CD14-positive monocyte (primary cell): ENCODE data around the gene PODN. TPM values are rescaled to one million over a fixed set of nuclear protein-coding genes. Genes with fewer than 3 reads are reported as not detected.

Experiments used
- DNase-seq, 3 donors: peaks; one replicate each; pipeline ENCODE4 v3.0.0-alpha.2; 2011 to 2022
- H2AFZ ChIP-seq: 2 replicates; pipeline ENCODE4 v1.6.0; 2012; ENCODE audit warnings: mild to moderate bottlenecking, low read depth, low read length, inconsistent platforms; ENCODE audit not compliant: insufficient read depth, poor library complexity, severe bottlenecking
- H3K27ac ChIP-seq, 2 donors: 1 replicate in 1 of 2; 2 replicates in 1 of 2; pipeline ENCODE4 v1.5.1; 2012 to 2013; ENCODE audit warnings: low read length in 2 of 2, control low read depth in 1 of 2, inconsistent platforms in 1 of 2, low read depth in 1 of 2, mild to moderate bottlenecking in 1 of 2
- H3K27me3 ChIP-seq, 2 donors: one replicate each; pipeline versions ENCODE4 v1.6.0 to v1.6.1; 2011 to 2013; ENCODE audit warnings: low read length in 2 of 2; ENCODE audit not compliant: control insufficient read depth in 2 of 2, insufficient read depth in 2 of 2
- H3K36me3 ChIP-seq, 2 donors: replicated peaks in 1 of 2; 1 replicate in 1 of 2; 2 replicates in 1 of 2; pipeline versions ENCODE4 v1.5.1 to v1.6.1; 2012 to 2013; ENCODE audit warnings: low read length in 2 of 2, control low read depth in 1 of 2, inconsistent platforms in 1 of 2, mild to moderate bottlenecking in 1 of 2; ENCODE audit not compliant: insufficient read depth in 2 of 2, control insufficient read depth in 1 of 2
- H3K4me1 ChIP-seq, 2 donors: 1 replicate in 1 of 2; 2 replicates in 1 of 2; pipeline versions ENCODE4 v1.5.1 to v1.6.1; 2012 to 2013; ENCODE audit warnings: low read length in 2 of 2, control low read depth in 1 of 2, inconsistent platforms in 1 of 2, mild to moderate bottlenecking in 1 of 2, moderate library complexity in 1 of 2; ENCODE audit not compliant: insufficient read depth in 2 of 2, control insufficient read depth in 1 of 2
- H3K4me2 ChIP-seq: replicated peaks from 2 replicates; pipeline ENCODE3; 2012; ENCODE audit warnings: low read length, moderate library complexity, mild to moderate bottlenecking; ENCODE audit not compliant: poor library complexity, severe bottlenecking; ENCODE audit errors: extremely low read depth
- H3K4me3 ChIP-seq, 3 experiments: fragments of 200-600 bp in 1 of 3; sonication (generic) in 1 of 3; replicated peaks in 1 of 3; 1 replicate in 2 of 3; 2 replicates in 1 of 3; pipeline ENCODE4 v1.5.1; 2011 to 2013; ENCODE audit warnings: low read length in 3 of 3, mild to moderate bottlenecking in 3 of 3, control low read depth in 2 of 3, low read depth in 2 of 3, inconsistent platforms in 1 of 3, moderate library complexity in 1 of 3
- H3K79me2 ChIP-seq: 2 replicates; pipeline ENCODE4 v1.6.0; 2012; ENCODE audit warnings: mild to moderate bottlenecking, control low read depth, inconsistent platforms, low read length, moderate library complexity; ENCODE audit not compliant: insufficient read depth
- H3K9ac ChIP-seq: 2 replicates; pipeline ENCODE4 v1.6.0; 2017; ENCODE audit warnings: low read length, mild to moderate bottlenecking; ENCODE audit not compliant: insufficient read depth, poor library complexity, severe bottlenecking
- H3K9me3 ChIP-seq, 2 donors: replicated peaks in 1 of 2; 1 replicate in 1 of 2; 2 replicates in 1 of 2; pipeline versions ENCODE4 v1.5.1 to v1.6.1; 2012 to 2013; ENCODE audit warnings: low read length in 2 of 2, control low read depth in 1 of 2; ENCODE audit not compliant: control insufficient read depth in 1 of 2, insufficient read depth in 1 of 2
- H4K20me1 ChIP-seq: 2 replicates; pipeline ENCODE4 v1.6.0; 2012; ENCODE audit warnings: mild to moderate bottlenecking, low read length, control low read depth, moderate library complexity; ENCODE audit not compliant: insufficient read depth
- H3K27ac Mint-ChIP-seq, 7 donors: one replicate each; pipeline ENCODE4 v1.8.0; 2020; ENCODE audit warnings: mild to moderate bottlenecking in 7 of 7, mixed read lengths in 7 of 7, moderate library complexity in 6 of 7, inconsistent platforms in 2 of 7
- H3K27me3 Mint-ChIP-seq, 3 donors: one replicate each; pipeline ENCODE4 v1.8.0; 2021 to 2022; ENCODE audit warnings: low read depth in 3 of 3, mild to moderate bottlenecking in 3 of 3, mixed read lengths in 3 of 3, moderate library complexity in 3 of 3, inconsistent platforms in 1 of 3
- H3K36me3 Mint-ChIP-seq, 2 donors: one replicate each; pipeline ENCODE4 v1.8.0; 2020; ENCODE audit warnings: mixed read lengths in 2 of 2, inconsistent platforms in 1 of 2, mild to moderate bottlenecking in 1 of 2
- H3K4me1 Mint-ChIP-seq: one replicate; pipeline ENCODE4 v1.8.0; 2020; ENCODE audit warnings: mild to moderate bottlenecking, mixed read lengths
- H3K4me3 Mint-ChIP-seq, 2 donors: one replicate each; pipeline ENCODE4 v1.8.0; 2020; ENCODE audit warnings: mild to moderate bottlenecking in 2 of 2, mixed read lengths in 2 of 2, moderate library complexity in 1 of 2
- H3K9me3 Mint-ChIP-seq, 7 donors: one replicate each; pipeline ENCODE4 v1.8.0; 2020 to 2022; ENCODE audit warnings: mixed read lengths in 7 of 7, mild to moderate bottlenecking in 6 of 7, moderate library complexity in 6 of 7, inconsistent platforms in 2 of 7
- WGBS: methylation state at CpG from one replicate; pipeline ENCODE4 v1.1.5; 2013; ENCODE audit warnings: missing lambda C conversion rate; ENCODE audit not compliant: insufficient coverage; 5-methylcytosine and 5-hydroxymethylcytosine counted together
- intact Hi-C, 2 donors: fragments of 100-400 bp; cut with micrococcal nuclease; formaldehyde crosslinking; loops; one replicate each; pipeline versions ENCODE4 v1.15.0 to v1.15.1; 2023
- polyA plus RNA-seq, 3 donors: library from polyadenylated mRNA; depleted of rRNA in 1 of 3; unstranded in 2 of 3; stranded (reverse) in 1 of 3; fragments of 300-500 nt in 2 of 3; fragments of >200 nt in 1 of 3; fragmentation: Illumina TruSeq in 2 of 3; gene quantifications; 1 replicate in 2 of 3; 2 replicates in 1 of 3; pipeline ENCODE4 v1.2.3, GENCODE V29; 2012 to 2021
- TF ChIP-seq, protein P1 (sequence below): fragments of 200-600 bp; IDR thresholded peaks from one replicate; pipeline ENCODE4 v1.8.0; 2022; ENCODE audit warnings: antibody characterized with exemption, mild to moderate bottlenecking

The PODN gene
- polyA plus RNA-seq, 3 donors = not detected

DNA sequence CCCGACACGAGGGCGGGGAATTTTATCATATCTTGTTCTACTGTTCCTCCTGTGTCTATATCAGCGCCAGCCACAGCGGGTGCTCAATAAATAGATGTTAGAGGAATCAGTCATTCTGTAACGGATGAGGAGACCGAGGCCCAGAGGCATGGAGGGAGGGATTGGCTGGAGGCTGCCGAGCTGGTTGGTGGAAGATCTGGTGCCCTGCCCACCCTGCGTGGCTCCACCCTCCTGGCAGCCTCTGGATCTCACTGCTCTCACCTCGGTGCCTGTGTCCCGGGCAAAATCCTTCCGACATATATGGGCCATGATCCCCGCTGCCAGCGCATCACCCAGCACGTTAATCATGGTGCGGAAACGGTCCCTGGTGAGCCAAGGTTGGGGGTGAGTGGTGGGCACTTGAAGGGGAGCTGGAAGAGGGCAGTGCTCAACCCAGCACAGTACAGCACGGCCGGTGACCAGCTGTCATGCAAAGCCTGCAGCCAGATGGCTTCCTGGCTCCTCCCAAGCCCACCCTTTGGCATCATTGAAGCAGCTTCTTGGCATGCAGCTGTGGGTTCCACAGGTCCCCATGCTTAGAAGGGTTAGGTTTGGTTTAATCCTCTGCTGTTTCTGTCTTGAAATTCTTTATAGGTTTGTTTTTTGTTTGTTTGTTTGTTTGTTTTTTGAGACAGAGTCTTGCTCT, 26.7 kb downstream of the PODN start:
- DNase-seq = no peak
- H3K4me1 Mint-ChIP-seq = peaks cover 7% of the 10 kb centered on the region

DNA sequence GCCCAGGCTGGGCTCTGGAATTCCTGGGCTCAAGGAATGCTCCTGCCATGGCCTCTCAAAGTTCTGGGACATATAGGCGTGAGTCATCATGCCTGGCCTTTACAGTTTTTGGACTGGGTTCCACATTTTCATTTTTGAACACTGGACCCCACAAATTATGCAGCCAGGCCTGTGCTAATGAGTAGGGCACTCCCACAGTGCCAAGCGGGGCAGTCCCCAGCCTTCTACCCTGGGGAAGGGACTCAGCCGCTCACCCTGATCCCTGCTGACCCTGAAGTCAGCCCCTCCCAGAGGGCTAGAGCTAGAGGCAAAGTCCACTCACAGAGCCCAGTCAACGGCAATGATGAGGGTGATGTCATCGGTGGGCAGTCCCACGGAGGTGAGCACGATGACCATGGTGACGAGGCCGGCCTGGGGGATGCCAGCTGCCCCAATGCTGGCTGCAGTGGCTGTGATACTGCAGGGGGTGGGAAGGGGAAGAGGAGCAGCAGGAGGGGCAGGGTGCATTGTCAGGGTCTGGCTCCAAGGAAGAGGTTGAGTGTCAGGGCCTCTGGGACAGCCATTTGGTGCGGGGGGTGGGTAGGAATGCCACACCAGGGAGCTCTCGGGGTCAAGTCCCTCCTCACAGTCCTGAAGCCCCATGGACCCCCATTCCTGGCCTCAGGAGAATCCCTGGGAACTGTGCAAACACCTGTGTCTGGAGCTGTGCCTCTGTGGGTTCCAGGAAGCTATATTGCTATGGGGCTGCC, 27.6 kb downstream of the PODN start:
- Histone ChIP-seq H3K27me3 (no peaks in the 10 kb centered on the region), H3K4me2 (no peak overlapping the region), H3K79me2 (no peaks in the 10 kb centered on the region), H3K9ac (no peak overlapping the region), H3K4me3 (no peak overlapping the region), H3K36me3 (no peaks in the 10 kb centered on the region), H3K4me1 (no peaks in the 10 kb centered on the region), H3K9me3 (no peaks in the 10 kb centered on the region), H2AFZ (no peak overlapping the region), H4K20me1 (no peaks in the 10 kb centered on the region), H3K27ac (no peak overlapping the region)
- no peaks in the 10 kb centered on the region for H3K9me3 Mint-ChIP-seq
- DNase-seq = no peak
- H3K4me3 Mint-ChIP-seq = no peak overlapping the region
- TF ChIP-seq, protein P1, sequence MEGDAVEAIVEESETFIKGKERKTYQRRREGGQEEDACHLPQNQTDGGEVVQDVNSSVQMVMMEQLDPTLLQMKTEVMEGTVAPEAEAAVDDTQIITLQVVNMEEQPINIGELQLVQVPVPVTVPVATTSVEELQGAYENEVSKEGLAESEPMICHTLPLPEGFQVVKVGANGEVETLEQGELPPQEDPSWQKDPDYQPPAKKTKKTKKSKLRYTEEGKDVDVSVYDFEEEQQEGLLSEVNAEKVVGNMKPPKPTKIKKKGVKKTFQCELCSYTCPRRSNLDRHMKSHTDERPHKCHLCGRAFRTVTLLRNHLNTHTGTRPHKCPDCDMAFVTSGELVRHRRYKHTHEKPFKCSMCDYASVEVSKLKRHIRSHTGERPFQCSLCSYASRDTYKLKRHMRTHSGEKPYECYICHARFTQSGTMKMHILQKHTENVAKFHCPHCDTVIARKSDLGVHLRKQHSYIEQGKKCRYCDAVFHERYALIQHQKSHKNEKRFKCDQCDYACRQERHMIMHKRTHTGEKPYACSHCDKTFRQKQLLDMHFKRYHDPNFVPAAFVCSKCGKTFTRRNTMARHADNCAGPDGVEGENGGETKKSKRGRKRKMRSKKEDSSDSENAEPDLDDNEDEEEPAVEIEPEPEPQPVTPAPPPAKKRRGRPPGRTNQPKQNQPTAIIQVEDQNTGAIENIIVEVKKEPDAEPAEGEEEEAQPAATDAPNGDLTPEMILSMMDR = no peak
- intact Hi-C loops = no loop called here
- H3K27me3 Mint-ChIP-seq = peaks cover 0 to 3% (median 2%) of the 10 kb centered on the region in 3 donors
- WGBS = 92% methylated on average over 9 of the region's 11 CpGs
- peaks cover 7% of the 10 kb centered on the region for H3K4me1 Mint-ChIP-seq
- no peaks in the 10 kb centered on the region for H3K36me3 Mint-ChIP-seq
- H3K27ac Mint-ChIP-seq = no peak overlapping the region

More for the DNA sequence above, 26.7 kb downstream of the PODN start:
- Mint-ChIP-seq H3K9me3 (no peaks in the 10 kb centered on the region), H3K27me3 (peaks cover 0 to 4% (median 2%) of the 10 kb centered on the region in 3 donors), H3K36me3 (no peaks in the 10 kb centered on the region), H3K27ac (no peak overlapping the region), H3K4me3 (no peak overlapping the region)
- Histone ChIP-seq H3K36me3 (no peaks in the 10 kb centered on the region), H3K4me3 (no peak overlapping the region), H3K4me1 (no peaks in the 10 kb centered on the region), H3K27me3 (no peaks in the 10 kb centered on the region), H2AFZ (no peak overlapping the region), H3K27ac (no peak overlapping the region), H4K20me1 (no peaks in the 10 kb centered on the region), H3K4me2 (no peak overlapping the region), H3K79me2 (no peaks in the 10 kb centered on the region), H3K9ac (no peak overlapping the region), H3K9me3 (no peaks in the 10 kb centered on the region)
- 92% methylated on average over 12 of the region's 19 CpGs for WGBS
- intact Hi-C loops = no loop called here
- TF ChIP-seq, protein P1 = no peak
